CD4-positive, CD25-positive, alpha-beta regulatory T cell (primary cell): ENCODE measurements around the gene ST3GAL4. TPM values are rescaled to one million over a fixed set of nuclear protein-coding genes. Genes with fewer than 3 reads are reported as not detected.

ENCODE experiments used
- ATAC-seq, 2 donors: fragments of 150-1000 bp; cut with Tn5 transposase; one replicate each; pipeline ENCODE4 v1.10.0; 2021; ENCODE audit warnings: low read depth in 2 of 2, moderate number of reproducible peaks in 2 of 2, moderate library complexity in 1 of 2
- DNase-seq, 3 donors: peaks; one replicate each; pipeline versions ENCODE4 v3.0.0 to v3.0.0-alpha.2; 2012 to 2022; ENCODE audit warnings: mixed read lengths in 1 of 3
- H3K27ac ChIP-seq: one replicate; pipeline ENCODE4 v1.7.0; 2013; ENCODE audit warnings: mild to moderate bottlenecking, low read length; ENCODE audit not compliant: insufficient read depth, poor library complexity, severe bottlenecking
- H3K27me3 ChIP-seq: one replicate; pipeline ENCODE4 v1.7.0; 2013; ENCODE audit warnings: low read length; ENCODE audit not compliant: control insufficient read depth, insufficient read depth
- H3K36me3 ChIP-seq: one replicate; pipeline ENCODE4 v1.7.0; 2013; ENCODE audit warnings: mild to moderate bottlenecking, low read length, moderate library complexity; ENCODE audit not compliant: control insufficient read depth, insufficient read depth
- H3K4me1 ChIP-seq: 2 replicates; pipeline ENCODE4 v1.7.0; 2013; ENCODE audit warnings: mild to moderate bottlenecking, low read length; ENCODE audit not compliant: insufficient read depth, control insufficient read depth, poor library complexity, severe bottlenecking
- H3K4me3 ChIP-seq: one replicate; pipeline ENCODE4 v1.7.0; 2013; ENCODE audit warnings: low read depth, mild to moderate bottlenecking, low read length, moderate library complexity
- H3K9me3 ChIP-seq, 2 experiments: 1 replicate in 1 of 2; 2 replicates in 1 of 2; pipeline ENCODE4 v1.7.0; 2013; ENCODE audit warnings: low read length in 2 of 2, mild to moderate bottlenecking in 1 of 2, moderate library complexity in 1 of 2; ENCODE audit not compliant: control insufficient read depth in 2 of 2
- H3K27ac Mint-ChIP-seq, 3 donors: one replicate each; pipeline ENCODE4 v1.8.0; 2020 to 2022; ENCODE audit warnings: mild to moderate bottlenecking in 3 of 3, mixed read lengths in 3 of 3, moderate library complexity in 2 of 3
- H3K27me3 Mint-ChIP-seq: one replicate; pipeline ENCODE4 v1.8.0; 2022; ENCODE audit warnings: mild to moderate bottlenecking, mixed read lengths
- H3K36me3 Mint-ChIP-seq: one replicate; pipeline ENCODE4 v1.8.0; 2020; ENCODE audit warnings: mixed read lengths
- H3K4me1 Mint-ChIP-seq, 4 donors: one replicate each; pipeline ENCODE4 v1.8.0; 2020 to 2022; ENCODE audit warnings: mixed read lengths in 4 of 4, mild to moderate bottlenecking in 1 of 4
- H3K4me3 Mint-ChIP-seq, 4 donors: one replicate each; pipeline ENCODE4 v1.8.0; 2020 to 2022; ENCODE audit warnings: mild to moderate bottlenecking in 4 of 4, mixed read lengths in 4 of 4, moderate library complexity in 3 of 4
- H3K9me3 Mint-ChIP-seq, 7 donors: one replicate each; pipeline ENCODE4 v1.8.0; 2020 to 2022; ENCODE audit warnings: mixed read lengths in 7 of 7, mild to moderate bottlenecking in 3 of 7, moderate library complexity in 2 of 7
- polyA plus RNA-seq, 4 donors: library from polyadenylated mRNA; unstranded; fragments of 300-500 nt; fragmentation: Illumina TruSeq; gene quantifications; one replicate each; pipeline ENCODE4 v1.2.3, GENCODE V29; 2021
- total RNA-seq: library from RNA; stranded (reverse); gene quantifications from one replicate; pipeline ENCODE4 v1.2.3, GENCODE V29; 2022

Gene ST3GAL4
- total and polyA plus RNA-seq, 5 donors from 2014 or later, result 1.4 to 4.7 (median 2.4) TPM

GRCh38 chr11:126416542-126417090, 61.1 kb downstream of the ST3GAL4 start:
- no peaks in the 10 kb centered on the region for H3K27me3 Mint-ChIP-seq
- no peak overlapping the region for H3K27ac ChIP-seq
- H3K4me3 ChIP-seq, result peak overlapping the region; percentile 37
- H3K27me3 ChIP-seq, result no peaks in the 10 kb centered on the region
- no peaks in the 10 kb centered on the region for H3K9me3 Mint-ChIP-seq
- DNase-seq (peak; percentile 34 to 77 (median 43)), ATAC-seq (peak; percentile 76 to 82)
- H3K4me1 Mint-ChIP-seq, result peaks cover 0 to 10% (median 4%) of the 10 kb centered on the region in 4 donors
- H3K4me3 Mint-ChIP-seq, result peak overlapping the region in 3 of 4 donors; percentile 55 to 71 (median 56)
- no peaks in the 10 kb centered on the region for H3K36me3 ChIP-seq
- H3K36me3 Mint-ChIP-seq, result peaks cover 7% of the 10 kb centered on the region
- H3K27ac Mint-ChIP-seq, result peak overlapping the region in 1 of 3 donors; percentile 71
- H3K9me3 ChIP-seq, result no peaks in the 10 kb centered on the region
- peaks cover 4% of the 10 kb centered on the region for H3K4me1 ChIP-seq

GRCh38 chr11:126417091-126417862, 61.8 kb downstream of the ST3GAL4 start:
- ATAC-seq (no peak), DNase-seq (no peak)
- H3K27ac ChIP-seq, result no peak overlapping the region
- peaks cover 4% of the 10 kb centered on the region for H3K27me3 Mint-ChIP-seq
- no peaks in the 10 kb centered on the region for H3K27me3 ChIP-seq
- no peaks in the 10 kb centered on the region for H3K36me3 ChIP-seq
- peaks cover under 1% of the 10 kb centered on the region for H3K36me3 Mint-ChIP-seq
- peaks cover 4% of the 10 kb centered on the region for H3K4me1 ChIP-seq
- peak overlapping the region in 1 of 3 donors; percentile 66 for H3K27ac Mint-ChIP-seq
- peaks cover 0 to 10% (median 4%) of the 10 kb centered on the region in 4 donors for H3K4me1 Mint-ChIP-seq
- H3K9me3 ChIP-seq, result no peaks in the 10 kb centered on the region
- H3K4me3 ChIP-seq, result no peak overlapping the region
- H3K9me3 Mint-ChIP-seq, result no peaks in the 10 kb centered on the region
- peak overlapping the region in 3 of 4 donors; percentile 33 to 56 (median 41) for H3K4me3 Mint-ChIP-seq

- no peak overlapping the region for H3K27ac Mint-ChIP-seq
- H3K4me3 ChIP-seq, result no peak overlapping the region
- peaks cover 5% of the 10 kb centered on the region for H3K27me3 Mint-ChIP-seq
- H3K27ac ChIP-seq, result no peak overlapping the region
- H3K36me3 Mint-ChIP-seq, result no peaks in the 10 kb centered on the region
- H3K4me1 Mint-ChIP-seq, result peaks cover 0 to 10% (median 4%) of the 10 kb centered on the region in 4 donors
- no peaks in the 10 kb centered on the region for H3K36me3 ChIP-seq
- no peaks in the 10 kb centered on the region for H3K27me3 ChIP-seq
- DNase-seq (no peak), ATAC-seq (no peak)
- no peaks in the 10 kb centered on the region for H3K9me3 ChIP-seq
- H3K4me1 ChIP-seq, result peaks cover 4% of the 10 kb centered on the region
- H3K4me3 Mint-ChIP-seq, result no peak overlapping the region
- H3K9me3 Mint-ChIP-seq, result no peaks in the 10 kb centered on the region
These were observed 63.4 kb downstream of the ST3GAL4 start for GRCh38 chr11:126418887-126419286.

GRCh38 chr11:126419801-126420697, 64.6 kb downstream of the ST3GAL4 start:
- no peak overlapping the region for H3K4me3 Mint-ChIP-seq
- Histone ChIP-seq H3K9me3 (no peaks in the 10 kb centered on the region), H3K4me3 (no peak overlapping the region), H3K27ac (no peak overlapping the region), H3K36me3 (no peaks in the 10 kb centered on the region), H3K4me1 (peaks cover 4% of the 10 kb centered on the region), H3K27me3 (no peaks in the 10 kb centered on the region)
- no peak overlapping the region for H3K27ac Mint-ChIP-seq
- no peak for ATAC-seq
- DNase-seq, result no peak
- H3K4me1 Mint-ChIP-seq, result peaks cover 0 to 10% (median 5%) of the 10 kb centered on the region in 4 donors
- peaks cover 5% of the 10 kb centered on the region for H3K27me3 Mint-ChIP-seq
- no peaks in the 10 kb centered on the region for H3K9me3 Mint-ChIP-seq
- H3K36me3 Mint-ChIP-seq, result no peaks in the 10 kb centered on the region

GRCh38 chr11:126420698-126421256, 65.3 kb downstream of the ST3GAL4 start:
- DNase-seq, result no peak
- H3K9me3 Mint-ChIP-seq, result no peaks in the 10 kb centered on the region
- H3K27ac Mint-ChIP-seq, result no peak overlapping the region
- Histone ChIP-seq H3K36me3 (no peaks in the 10 kb centered on the region), H3K4me3 (no peak overlapping the region), H3K9me3 (no peaks in the 10 kb centered on the region), H3K4me1 (peaks cover 4% of the 10 kb centered on the region), H3K27ac (no peak overlapping the region), H3K27me3 (no peaks in the 10 kb centered on the region)
- H3K27me3 Mint-ChIP-seq, result peaks cover 5% of the 10 kb centered on the region
- no peaks in the 10 kb centered on the region for H3K36me3 Mint-ChIP-seq
- H3K4me3 Mint-ChIP-seq, result no peak overlapping the region
- no peak for ATAC-seq
- H3K4me1 Mint-ChIP-seq, result peaks cover 0 to 10% (median 4%) of the 10 kb centered on the region in 4 donors

GRCh38 chr11:126421271-126421671, 65.8 kb downstream of the ST3GAL4 start:
- no peak overlapping the region for H3K4me3 Mint-ChIP-seq
- Histone ChIP-seq H3K9me3 (no peaks in the 10 kb centered on the region), H3K4me1 (peaks cover 4% of the 10 kb centered on the region), H3K27ac (no peak overlapping the region), H3K27me3 (no peaks in the 10 kb centered on the region), H3K4me3 (no peak overlapping the region), H3K36me3 (no peaks in the 10 kb centered on the region)
- no peaks in the 10 kb centered on the region for H3K9me3 Mint-ChIP-seq
- H3K4me1 Mint-ChIP-seq, result peaks cover 0 to 6% (median 1%) of the 10 kb centered on the region in 4 donors
- no peak overlapping the region for H3K27ac Mint-ChIP-seq
- no peak for DNase-seq
- no peak for ATAC-seq
- H3K27me3 Mint-ChIP-seq, result peaks cover 5% of the 10 kb centered on the region
- no peaks in the 10 kb centered on the region for H3K36me3 Mint-ChIP-seq

GRCh38 chr11:126422446-126422845, 67.0 kb downstream of the ST3GAL4 start:
- Mint-ChIP-seq H3K4me3 (no peak overlapping the region), H3K4me1 (peaks cover 0 to 5% (median under 1%) of the 10 kb centered on the region in 4 donors), H3K27ac (peak overlapping the region in 1 of 3 donors; percentile 29), H3K36me3 (no peaks in the 10 kb centered on the region), H3K27me3 (peaks cover 5% of the 10 kb centered on the region), H3K9me3 (no peaks in the 10 kb centered on the region)
- Histone ChIP-seq H3K27ac (no peak overlapping the region), H3K9me3 (no peaks in the 10 kb centered on the region), H3K4me1 (no peaks in the 10 kb centered on the region), H3K36me3 (no peaks in the 10 kb centered on the region), H3K4me3 (no peak overlapping the region), H3K27me3 (no peaks in the 10 kb centered on the region)
- ATAC-seq (no peak), DNase-seq (no peak)
